Liver (tissue), 9 donors: ENCODE results near the gene EMD. TPM values are rescaled to one million over a fixed set of nuclear protein-coding genes. Genes with fewer than 3 reads are reported as not detected.

Source experiments
- DNase-seq: peaks from one replicate; pipeline ENCODE4 v3.0.0-alpha.2; 2017; ENCODE audit warnings: low spot score
- H3K27ac ChIP-seq, 2 donors: one replicate each; pipeline ENCODE4 v1.7.0; 2013; ENCODE audit warnings: inconsistent platforms in 2 of 2, low read length in 2 of 2, control low read depth in 1 of 2, low read depth in 1 of 2, mild to moderate bottlenecking in 1 of 2
- H3K27me3 ChIP-seq, 4 donors: one replicate each; pipeline versions ENCODE4 v1.6.1 to v1.7.0; 2013; ENCODE audit warnings: low read length in 3 of 4, inconsistent platforms in 1 of 4, mild to moderate bottlenecking in 1 of 4, moderate library complexity in 1 of 4; ENCODE audit not compliant: control insufficient read depth in 4 of 4, insufficient read depth in 4 of 4
- H3K36me3 ChIP-seq, 4 donors: one replicate each; pipeline versions ENCODE4 v1.6.1 to v1.7.0; 2013; ENCODE audit warnings: low read length in 3 of 4, mild to moderate bottlenecking in 3 of 4, low read depth in 1 of 4, moderate library complexity in 1 of 4; ENCODE audit not compliant: control insufficient read depth in 4 of 4, insufficient read depth in 3 of 4
- H3K4me1 ChIP-seq, 4 donors: one replicate each; pipeline versions ENCODE4 v1.6.1 to v1.7.0; 2013; ENCODE audit warnings: low read length in 3 of 4, mild to moderate bottlenecking in 3 of 4, moderate library complexity in 1 of 4; ENCODE audit not compliant: control insufficient read depth in 4 of 4, insufficient read depth in 4 of 4
- H3K4me3 ChIP-seq, 3 donors: one replicate each; pipeline versions ENCODE4 v1.6.1 to v1.7.0; 2013; ENCODE audit warnings: low read length in 3 of 3, control low read depth in 1 of 3, low read depth in 1 of 3, mild to moderate bottlenecking in 1 of 3
- H3K9ac ChIP-seq, 2 donors: one replicate each; pipeline ENCODE4 v1.7.0; 2013; ENCODE audit warnings: low read length in 2 of 2, mild to moderate bottlenecking in 2 of 2, moderate library complexity in 2 of 2, control low read depth in 1 of 2, low read depth in 1 of 2
- H3K9me3 ChIP-seq, 4 donors: one replicate each; pipeline versions ENCODE4 v1.6.1 to v1.7.0; 2013; ENCODE audit warnings: low read length in 3 of 4; ENCODE audit not compliant: control insufficient read depth in 4 of 4
- ATF3 ChIP-seq: IDR thresholded peaks from 2 replicates; pipeline ENCODE4 v1.6.1; 2016; ENCODE audit warnings: antibody characterized with exemption
- CTCF ChIP-seq: fragments of 150-350 bp; IDR thresholded peaks from 2 replicates; pipeline ENCODE4 v1.5.1; 2017; ENCODE audit warnings: improper control_type of control experiment, low read depth, low read length; ENCODE audit not compliant: missing input control
- EGR1 ChIP-seq, 2 donors: IDR thresholded peaks; 2 replicates each; pipeline ENCODE4 v1.6.1; 2016 to 2018; ENCODE audit warnings: antibody characterized with exemption in 2 of 2, low read depth in 2 of 2
- FOXA1 ChIP-seq: IDR thresholded peaks from 2 replicates; pipeline ENCODE4 v1.6.1; 2016; ENCODE audit warnings: antibody characterized with exemption
- FOXA2 ChIP-seq: IDR thresholded peaks from 2 replicates; pipeline ENCODE4 v1.6.1; 2016; ENCODE audit warnings: antibody characterized with exemption
- GABPA ChIP-seq, 2 donors: IDR thresholded peaks in 1 of 2; conservative IDR thresholded peaks in 1 of 2; 2 replicates each; pipeline ENCODE4 v1.6.1; 2016; ENCODE audit warnings: antibody characterized with exemption in 2 of 2, mild to moderate bottlenecking in 1 of 2, moderate library complexity in 1 of 2
- HNF4A ChIP-seq, 2 donors: conservative IDR thresholded peaks; 2 replicates each; pipeline ENCODE4 v1.6.1; 2016; ENCODE audit warnings: antibody characterized with exemption in 2 of 2, mild to moderate bottlenecking in 2 of 2
- HNF4G ChIP-seq: IDR thresholded peaks from 2 replicates; pipeline ENCODE4 v1.6.1; 2016; ENCODE audit warnings: antibody characterized with exemption
- JUND ChIP-seq, 2 donors: IDR thresholded peaks; 2 replicates each; pipeline ENCODE4 v1.6.1; 2016; ENCODE audit warnings: antibody characterized with exemption in 2 of 2
- NR2F2 ChIP-seq: IDR thresholded peaks from 2 replicates; pipeline ENCODE4 v1.6.1; 2016; ENCODE audit warnings: antibody characterized with exemption
- RAD21 ChIP-seq, 2 donors: IDR thresholded peaks; 2 replicates each; pipeline ENCODE4 v1.6.1; 2016; ENCODE audit warnings: antibody characterized with exemption in 2 of 2, mild to moderate bottlenecking in 2 of 2
- RXRA ChIP-seq, 2 donors: IDR thresholded peaks; 2 replicates each; pipeline ENCODE4 v1.6.1; 2017 to 2018; ENCODE audit warnings: antibody characterized with exemption in 2 of 2, mild to moderate bottlenecking in 1 of 2
- SP1 ChIP-seq: IDR thresholded peaks from 2 replicates; pipeline ENCODE4 v1.6.1; 2018; ENCODE audit warnings: antibody characterized with exemption, mild to moderate bottlenecking
- TAF1 ChIP-seq: conservative IDR thresholded peaks from 2 replicates; pipeline ENCODE4 v1.6.1; 2016; ENCODE audit warnings: antibody characterized with exemption, mild to moderate bottlenecking
- YY1 ChIP-seq: IDR thresholded peaks from 2 replicates; pipeline ENCODE4 v1.6.1; 2016; ENCODE audit warnings: antibody characterized with exemption, mild to moderate bottlenecking
- ZBTB33 ChIP-seq: IDR thresholded peaks from 2 replicates; pipeline ENCODE4 v1.6.1; 2016; ENCODE audit warnings: antibody characterized with exemption
- WGBS: extraction: QIAGEN DNeasy Blood & Tissue Kit; methylation state at CpG from one replicate; pipeline ENCODE4 v1.1.7; 2013; 5-methylcytosine and 5-hydroxymethylcytosine counted together
- polyA plus RNA-seq, 2 donors: library from polyadenylated mRNA; stranded (reverse) in 1 of 2; unstranded in 1 of 2; fragments of 200-250 nt in 1 of 2; fragments of >200 nt in 1 of 2; fragmentation: Nextera tagmentation in 1 of 2; extraction: Ambion mirVana in 1 of 2; gene quantifications; one replicate each; pipeline versions ENCODE4 v1.2.1 to v1.2.3, GENCODE V29; 2013 to 2015
- total RNA-seq, 2 donors: library from RNA; depleted of rRNA; stranded (reverse); fragments of >200 nt; gene quantifications; one replicate each; pipeline ENCODE4 v1.2.3, GENCODE V29; 2014
- TF ChIP-seq, protein P1 (sequence below): IDR thresholded peaks from 2 replicates; pipeline ENCODE4 v1.6.1; 2016; ENCODE audit warnings: antibody characterized with exemption, mild to moderate bottlenecking
- TF ChIP-seq, protein P2 (sequence below): IDR thresholded peaks from 2 replicates; pipeline ENCODE4 v1.6.1; 2016; ENCODE audit warnings: antibody characterized with exemption
- donor health status: healthy.
- donor health status: healthy.
- donor health status: healthy.
- donor health status: healthy.
- donor health status: healthy.

EMD gene
- total and polyA plus RNA-seq, 4 donors: 11.6 to 38.0 (median 17.0) TPM

GRCh38 chrX:154360155-154360713 lies 18.9 kb upstream of the EMD start:
- 90% methylated on average over 34 of the region's 34 CpGs for WGBS
- Histone ChIP-seq H3K36me3 (peaks cover 0 to 2% (median 0%) of the 10 kb centered on the region in 4 donors), H3K9ac (no peak overlapping the region), H3K9me3 (no peaks in the 10 kb centered on the region), H3K4me1 (peaks cover 5 to 24% (median 8%) of the 10 kb centered on the region in 4 donors), H3K4me3 (no peak overlapping the region), H3K27ac (no peak overlapping the region), H3K27me3 (no peaks in the 10 kb centered on the region)
- no peak for DNase-seq
- no peak for TF ChIP-seq CTCF
- no peak for TF ChIP-seq YY1
- TF ChIP-seq JUND (IDR thresholded peaks at IDR 0.05): no peak
- TF ChIP-seq TAF1: no peak
- no peak for TF ChIP-seq NR2F2
- no peak for TF ChIP-seq RAD21 (IDR thresholded peaks at IDR 0.05)
- TF ChIP-seq ZBTB33: no peak
- no peak for TF ChIP-seq GABPA (IDR thresholded peaks at IDR 0.05 in 1 of 2, conservative IDR thresholded peaks at IDR 0.05 in 1 of 2)
- TF ChIP-seq SP1: no peak
- TF ChIP-seq FOXA2: no peak
- TF ChIP-seq RXRA (IDR thresholded peaks at IDR 0.05): no peak
- no peak for TF ChIP-seq FOXA1

- Histone ChIP-seq H3K4me3 (no peak overlapping the region), H3K4me1 (peaks cover 6 to 29% (median 14%) of the 10 kb centered on the region in 4 donors), H3K9ac (no peak overlapping the region), H3K36me3 (peaks cover 0 to 2% (median 0%) of the 10 kb centered on the region in 4 donors), H3K27me3 (no peaks in the 10 kb centered on the region), H3K9me3 (no peaks in the 10 kb centered on the region), H3K27ac (no peak overlapping the region)
- no peak for DNase-seq
- 91% methylated on average over 30 of the region's 30 CpGs for WGBS
- no peak for TF ChIP-seq HNF4A (conservative IDR thresholded peaks at IDR 0.05)
- TF ChIP-seq SP1: no peak
- no peak for TF ChIP-seq TAF1
- no peak for TF ChIP-seq FOXA1
- no peak for TF ChIP-seq RAD21 (IDR thresholded peaks at IDR 0.05)
- TF ChIP-seq EGR1 (IDR thresholded peaks at IDR 0.05; ENCODE audit: low read depth in 2 of 2): no peak
- no peak for TF ChIP-seq ZBTB33
- no peak for TF ChIP-seq JUND (IDR thresholded peaks at IDR 0.05)
- TF ChIP-seq HNF4G: no peak
- TF ChIP-seq CTCF: no peak
- TF ChIP-seq, protein P1, sequence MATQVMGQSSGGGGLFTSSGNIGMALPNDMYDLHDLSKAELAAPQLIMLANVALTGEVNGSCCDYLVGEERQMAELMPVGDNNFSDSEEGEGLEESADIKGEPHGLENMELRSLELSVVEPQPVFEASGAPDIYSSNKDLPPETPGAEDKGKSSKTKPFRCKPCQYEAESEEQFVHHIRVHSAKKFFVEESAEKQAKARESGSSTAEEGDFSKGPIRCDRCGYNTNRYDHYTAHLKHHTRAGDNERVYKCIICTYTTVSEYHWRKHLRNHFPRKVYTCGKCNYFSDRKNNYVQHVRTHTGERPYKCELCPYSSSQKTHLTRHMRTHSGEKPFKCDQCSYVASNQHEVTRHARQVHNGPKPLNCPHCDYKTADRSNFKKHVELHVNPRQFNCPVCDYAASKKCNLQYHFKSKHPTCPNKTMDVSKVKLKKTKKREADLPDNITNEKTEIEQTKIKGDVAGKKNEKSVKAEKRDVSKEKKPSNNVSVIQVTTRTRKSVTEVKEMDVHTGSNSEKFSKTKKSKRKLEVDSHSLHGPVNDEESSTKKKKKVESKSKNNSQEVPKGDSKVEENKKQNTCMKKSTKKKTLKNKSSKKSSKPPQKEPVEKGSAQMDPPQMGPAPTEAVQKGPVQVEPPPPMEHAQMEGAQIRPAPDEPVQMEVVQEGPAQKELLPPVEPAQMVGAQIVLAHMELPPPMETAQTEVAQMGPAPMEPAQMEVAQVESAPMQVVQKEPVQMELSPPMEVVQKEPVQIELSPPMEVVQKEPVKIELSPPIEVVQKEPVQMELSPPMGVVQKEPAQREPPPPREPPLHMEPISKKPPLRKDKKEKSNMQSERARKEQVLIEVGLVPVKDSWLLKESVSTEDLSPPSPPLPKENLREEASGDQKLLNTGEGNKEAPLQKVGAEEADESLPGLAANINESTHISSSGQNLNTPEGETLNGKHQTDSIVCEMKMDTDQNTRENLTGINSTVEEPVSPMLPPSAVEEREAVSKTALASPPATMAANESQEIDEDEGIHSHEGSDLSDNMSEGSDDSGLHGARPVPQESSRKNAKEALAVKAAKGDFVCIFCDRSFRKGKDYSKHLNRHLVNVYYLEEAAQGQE: no peak
- no peak for TF ChIP-seq FOXA2
- no peak for TF ChIP-seq RXRA (IDR thresholded peaks at IDR 0.05)
- no peak for TF ChIP-seq YY1
- no peak for TF ChIP-seq ATF3
- no peak for TF ChIP-seq GABPA (IDR thresholded peaks at IDR 0.05 in 1 of 2, conservative IDR thresholded peaks at IDR 0.05 in 1 of 2)
- TF ChIP-seq, protein P2, sequence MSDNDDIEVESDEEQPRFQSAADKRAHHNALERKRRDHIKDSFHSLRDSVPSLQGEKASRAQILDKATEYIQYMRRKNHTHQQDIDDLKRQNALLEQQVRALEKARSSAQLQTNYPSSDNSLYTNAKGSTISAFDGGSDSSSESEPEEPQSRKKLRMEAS: no peak
- TF ChIP-seq NR2F2: no peak
Measured at GRCh38 chrX:154362085-154362742, 16.9 kb upstream of the EMD start.
